GM21515 (cell line): ENCODE measurements around the gene MYO1B.
"Not testable (repeated sequence)": the region's sequence is repeated elsewhere in the genome, so short reads cannot be mapped to it uniquely, and the experiment has no call there.

Source experiments
- ATAC-seq: cut with Tn5 transposase; IDR thresholded peaks from one replicate; pipeline ENCODE4 v1.9.1; 2021; ENCODE audit not compliant: unreplicated experiment

The MYO1B gene

GRCh38 chr2:191441496-191442214 lies 196.5 kb downstream of the MYO1B start:
- ATAC-seq, result no peak

GRCh38 chr2:191443446-191443845 lies 198.2 kb downstream of the MYO1B start:
- no peak for ATAC-seq

GRCh38 chr2:191446910-191447309 lies 201.7 kb downstream of the MYO1B start:
- ATAC-seq, result no peak

- no peak for ATAC-seq
These were observed 205.9 kb downstream of the MYO1B start for GRCh38 chr2:191451116-191451515.

GRCh38 chr2:191452065-191452464 lies 206.9 kb downstream of the MYO1B start:
- ATAC-seq, result no peak

- no peak for ATAC-seq
These were observed 208.6 kb downstream of the MYO1B start for GRCh38 chr2:191453761-191454160.

GRCh38 chr2:191456506-191456905 lies 211.3 kb downstream of the MYO1B start:
- ATAC-seq, result not testable (repeated sequence)

- ATAC-seq, result no peak
These were observed 214.0 kb downstream of the MYO1B start for GRCh38 chr2:191459158-191459557.

- ATAC-seq, result no peak
These were observed 217.2 kb downstream of the MYO1B start for GRCh38 chr2:191462370-191462769.

- ATAC-seq, result no peak
These were observed 218.6 kb downstream of the MYO1B start for GRCh38 chr2:191463790-191464189.

GRCh38 chr2:191465766-191466420 lies 220.7 kb downstream of the MYO1B start:
- no peak for ATAC-seq

GRCh38 chr2:191467113-191467512 lies 221.9 kb downstream of the MYO1B start:
- no peak for ATAC-seq

GRCh38 chr2:191470306-191470705 lies 225.1 kb downstream of the MYO1B start:
- no peak for ATAC-seq

GRCh38 chr2:191474464-191474863 lies 229.3 kb downstream of the MYO1B start:
- ATAC-seq, result no peak
